ENCODE data around the gene RBM33. TPM values are rescaled to one million over a fixed set of nuclear protein-coding genes. Genes with fewer than 3 reads are reported as not detected.

The RBM33 gene
- total and polyA plus RNA-seq, 2 of the 4 experiments (the other 2 are of a cell fraction): 7.3 to 10.8 TPM

GRCh38 chr7:155602156-155602555 is 42.3 kb upstream of the RBM33 start:
- H2BK120ac ChIP-seq (ENCODE audit: low read depth, low read length): no peak overlapping the region
- no peak overlapping the region for H3K4me2 ChIP-seq (ENCODE audit: low read depth, low read length)
- no peaks in the 10 kb centered on the region for H3K36me3 ChIP-seq (ENCODE audit: control insufficient read depth, insufficient read depth, low read length)
- no peak overlapping the region for H3K4me3 ChIP-seq (ENCODE audit: insufficient read depth, low read depth, low read length)
- ChIA-PET CTCF (no interaction called here), POLR2A (ENCODE audit: unreplicated experiment) (no interaction called here)
- dilution Hi-C loops (cut with HindIII; ENCODE audit: low sequenced_read_pairs, unreplicated experiment): no loop called here
- no peak overlapping the region for H2AFZ ChIP-seq (replicated peaks; ENCODE audit: low read length, poor library complexity)
- H3K23ac ChIP-seq (ENCODE audit: low read depth, low read length): no peak overlapping the region
- H3K27me3 ChIP-seq (ENCODE audit: control insufficient read depth, insufficient read depth, low read length): peaks cover 11% of the 10 kb centered on the region
- H2AK9ac ChIP-seq (replicated peaks; ENCODE audit: low read depth, low read length, poor library complexity): no peak overlapping the region
- H2BK5ac ChIP-seq (ENCODE audit: low read depth, low read length, poor library complexity, severe bottlenecking): no peak overlapping the region
- no peak overlapping the region for H3K4ac ChIP-seq (ENCODE audit: low read depth, low read length)
- no peak overlapping the region for H4K8ac ChIP-seq (ENCODE audit: low read depth in 2 of 2, low read length in 2 of 2)
- H2AK5ac ChIP-seq (ENCODE audit: low read depth, low read length): no peak overlapping the region
- 83% methylated on average over 16 of the region's 24 CpGs; no CpG with 5 or more reads in 1 of the 2 experiments for WGBS, 2 experiments (ENCODE audit: extremely low coverage in 2 of 2, insufficient read length in 1 of 2)
- in situ Hi-C loops (cut with MboI; ENCODE audit: low sequenced_read_pairs): loop anchor here (5.0 to 10.0 kb wide), 2 partner anchors 125 to 153 kb away; no protein-coding TSS in a partner anchor
- H2BK15ac ChIP-seq (ENCODE audit: low read depth, low read length): no peak overlapping the region
- BruUV-seq (replicated peaks): no TSS peak
- H4K5ac ChIP-seq (ENCODE audit: low read depth, low read length): no peak overlapping the region
- H3K79me1 ChIP-seq (ENCODE audit: low read depth in 1 of 2, low read length in 2 of 2): no peaks in the 10 kb centered on the region
- no peaks in the 10 kb centered on the region for H4K20me1 ChIP-seq (ENCODE audit: insufficient read depth, low read length)
- intact Hi-C loops (cut with micrococcal nuclease): no loop called here
- no peak overlapping the region for H4K91ac ChIP-seq (ENCODE audit: insufficient read depth, low read depth, low read length)
- H3K27ac ChIP-seq (ENCODE audit: insufficient read depth, low read length): no peak overlapping the region
- H3K9me3 ChIP-seq (ENCODE audit: control insufficient read depth, insufficient read depth, low read length): no peaks in the 10 kb centered on the region
- H3K56ac ChIP-seq (ENCODE audit: extremely low read depth, insufficient read depth, low read length): no peak overlapping the region
- H3K9me1 ChIP-seq (ENCODE audit: insufficient read depth, low read length): no peaks in the 10 kb centered on the region
- no peaks in the 10 kb centered on the region for H3K4me1 ChIP-seq (ENCODE audit: control insufficient read depth, insufficient read depth, low read length)
- no peak overlapping the region for H3K14ac ChIP-seq (replicated peaks; ENCODE audit: low read depth, low read length)
- no peak overlapping the region for H3K18ac ChIP-seq (ENCODE audit: low read depth, low read length)
- no peak for ATAC-seq (ENCODE audit: low read depth)
- H2BK20ac ChIP-seq (ENCODE audit: low read depth, low read length): no peak overlapping the region
- H3K9ac ChIP-seq (ENCODE audit: low read depth, low read length): no peak overlapping the region
- TF ChIP-seq BHLHE40 (IDR thresholded peaks at IDR 0.05; ENCODE audit: low read depth, low read length) (no peak), CTCF (conservative IDR thresholded peaks at IDR 0.05; ENCODE audit: low read depth, low read length) (no peak), NFE2L2 (IDR thresholded peaks at IDR 0.05; ENCODE audit: low read depth, low read length) (no peak), CEBPB (IDR thresholded peaks at IDR 0.05; ENCODE audit: low read depth, low read length) (no peak), ELK1 (IDR thresholded peaks at IDR 0.05; ENCODE audit: borderline replicate concordance, low read depth, low read length) (no peak), MAFK (IDR thresholded peaks at IDR 0.05; ENCODE audit: low read depth, low read length) (no peak), SMC3 (IDR thresholded peaks at IDR 0.05; ENCODE audit: low read depth, low read length) (no peak), RAD21 (IDR thresholded peaks at IDR 0.05; ENCODE audit: low read length) (no peak), MXI1 (IDR thresholded peaks at IDR 0.05; ENCODE audit: borderline replicate concordance, low read depth, low read length) (no peak), RCOR1 (IDR thresholded peaks at IDR 0.05; ENCODE audit: insufficient replicate concordance, low read length) (no peak), FOS (IDR thresholded peaks at IDR 0.05; ENCODE audit: low read depth, low read length) (no peak), CHD1 (IDR thresholded peaks at IDR 0.05; ENCODE audit: low read depth, low read length) (no peak), RFX5 (IDR thresholded peaks at IDR 0.05; ENCODE audit: low read depth, low read length) (no peak), POLR2A (IDR thresholded peaks at IDR 0.05; ENCODE audit: low read depth, low read length) (no peak), MAZ (IDR thresholded peaks at IDR 0.05; ENCODE audit: borderline replicate concordance, low read depth, low read length) (no peak)
- TF ChIP-seq, protein P1, sequence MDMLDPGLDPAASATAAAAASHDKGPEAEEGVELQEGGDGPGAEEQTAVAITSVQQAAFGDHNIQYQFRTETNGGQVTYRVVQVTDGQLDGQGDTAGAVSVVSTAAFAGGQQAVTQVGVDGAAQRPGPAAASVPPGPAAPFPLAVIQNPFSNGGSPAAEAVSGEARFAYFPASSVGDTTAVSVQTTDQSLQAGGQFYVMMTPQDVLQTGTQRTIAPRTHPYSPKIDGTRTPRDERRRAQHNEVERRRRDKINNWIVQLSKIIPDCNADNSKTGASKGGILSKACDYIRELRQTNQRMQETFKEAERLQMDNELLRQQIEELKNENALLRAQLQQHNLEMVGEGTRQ (IDR thresholded peaks at IDR 0.05; ENCODE audit: low read depth, low read length): no peak
- DNase-seq: no peak
